Measurements from ENCODE around the gene NNMT. TPM values are rescaled to one million over a fixed set of nuclear protein-coding genes. Genes with fewer than 3 reads are reported as not detected.

Gene NNMT
- total RNA-seq, 5 donors from 2014 or later (not counting 1 experiment from before 2014, with no cell fraction given): 0.41 TPM; not detected in 4

- Mint-ChIP-seq H3K4me1 (no peaks in the 10 kb centered on the region), H3K4me3 (no peak overlapping the region), H3K27ac (no peak overlapping the region), H3K27me3 (peaks cover 5 to 7% of the 10 kb centered on the region in 2 donors), H3K36me3 (no peaks in the 10 kb centered on the region), H3K9me3 (peaks cover 4 to 16% (median 6%) of the 10 kb centered on the region in 3 donors)
- DNase-seq (no peak), ATAC-seq (replicated peaks in 1 of 4) (no peak)
- ChIA-PET POLR2A (no interaction called here), CTCF (no interaction called here)
- no peaks in the 10 kb centered on the region for H3K4me1 ChIP-seq (ENCODE audit: control insufficient read depth in 1 of 2, extremely low read depth in 1 of 2, insufficient read depth in 2 of 2, low read length in 2 of 2)
- H3K36me3 ChIP-seq (ENCODE audit: control insufficient read depth in 2 of 2, extremely low read depth in 1 of 2, insufficient read depth in 1 of 2, low read length in 1 of 2): no peaks in the 10 kb centered on the region
- WGBS (ENCODE audit: insufficient coverage): 75% methylated on average over 2 of the region's 2 CpGs
- no peak overlapping the region for H3K27ac ChIP-seq (ENCODE audit: low read length)
- H3K27me3 ChIP-seq (replicated peaks in 1 of 2; ENCODE audit: control insufficient read depth in 2 of 2, extremely low read depth in 1 of 2, insufficient read depth in 2 of 2, low read length in 1 of 2): peaks cover 2 to 6% of the 10 kb centered on the region in 2 experiments
- H3K4me3 ChIP-seq (ENCODE audit: control insufficient read depth in 1 of 2, extremely low read depth in 1 of 2, low read length in 1 of 2): no peak overlapping the region
- no peaks in the 10 kb centered on the region for H3K9me3 ChIP-seq
These were observed 2.5 kb downstream of the NNMT start for GRCh38 chr11:114298710-114299109.

DNA sequence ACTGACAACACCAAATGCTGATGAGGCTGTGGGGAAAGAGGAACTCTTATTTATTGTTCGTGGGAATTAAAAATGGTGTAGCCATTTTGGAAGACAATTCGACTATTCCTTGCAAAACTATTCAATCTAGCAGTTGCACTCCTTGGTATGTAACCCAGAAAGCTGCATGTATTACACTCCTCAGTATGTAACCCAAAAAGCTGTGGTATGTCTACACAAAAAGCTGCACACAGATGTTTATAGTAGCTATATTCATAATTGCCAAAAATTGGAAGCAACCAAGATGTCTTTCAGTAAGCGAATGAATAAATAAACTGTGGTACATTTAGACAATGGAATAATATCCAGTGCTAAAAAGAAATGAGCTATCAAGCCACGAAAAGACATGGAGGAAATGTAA, 4.9 kb downstream of the NNMT start:
- H3K27ac Mint-ChIP-seq: no peak overlapping the region

GRCh38 chr11:114301927-114302326, 5.7 kb downstream of the NNMT start:
- CTCF ChIA-PET: interaction anchor here in 1 of 2 donors (0.6 kb wide), 1 partner anchor 49 kb away, joined by 3 read pairs; no protein-coding TSS in a partner anchor
- Mint-ChIP-seq H3K4me1 (no peaks in the 10 kb centered on the region), H3K9me3 (peaks cover 4 to 16% (median 6%) of the 10 kb centered on the region in 3 donors), H3K27ac (no peak overlapping the region), H3K36me3 (no peaks in the 10 kb centered on the region), H3K4me3 (no peak overlapping the region), H3K27me3 (peaks cover 4 to 7% of the 10 kb centered on the region in 2 donors)
- DNase-seq (no peak), ATAC-seq (replicated peaks in 1 of 4) (no peak)
- no peaks in the 10 kb centered on the region for H3K4me1 ChIP-seq (ENCODE audit: control insufficient read depth in 1 of 2, extremely low read depth in 1 of 2, insufficient read depth in 2 of 2, low read length in 2 of 2)
- H3K9me3 ChIP-seq: no peaks in the 10 kb centered on the region
- H3K27ac ChIP-seq (ENCODE audit: low read length): no peak overlapping the region
- H3K4me3 ChIP-seq (ENCODE audit: control insufficient read depth in 1 of 2, extremely low read depth in 1 of 2, low read length in 1 of 2): no peak overlapping the region
- H3K27me3 ChIP-seq (replicated peaks in 1 of 2; ENCODE audit: control insufficient read depth in 2 of 2, extremely low read depth in 1 of 2, insufficient read depth in 2 of 2, low read length in 1 of 2): peaks cover 2% of the 10 kb centered on the region in 2 experiments
- H3K36me3 ChIP-seq (ENCODE audit: control insufficient read depth in 2 of 2, extremely low read depth in 1 of 2, insufficient read depth in 1 of 2, low read length in 1 of 2): no peaks in the 10 kb centered on the region
- POLR2A ChIA-PET: interaction anchor here in 1 of 2 donors (0.6 kb wide), 1 partner anchor 101 kb away, joined by 5 read pairs; no protein-coding TSS in a partner anchor

More for the DNA sequence above, 4.9 kb downstream of the NNMT start:
- peaks cover 2% of the 10 kb centered on the region in 2 experiments for H3K27me3 ChIP-seq (replicated peaks in 1 of 2; ENCODE audit: control insufficient read depth in 2 of 2, extremely low read depth in 1 of 2, insufficient read depth in 2 of 2, low read length in 1 of 2)
- Mint-ChIP-seq H3K36me3 (no peaks in the 10 kb centered on the region), H3K4me3 (no peak overlapping the region), H3K4me1 (no peaks in the 10 kb centered on the region), H3K9me3 (peaks cover 4 to 16% (median 6%) of the 10 kb centered on the region in 3 donors), H3K27me3 (peaks cover 4 to 7% of the 10 kb centered on the region in 2 donors)
- no peak overlapping the region for H3K4me3 ChIP-seq (ENCODE audit: control insufficient read depth in 1 of 2, extremely low read depth in 1 of 2, low read length in 1 of 2)
- no peak for ATAC-seq (replicated peaks in 1 of 4)
- H3K9me3 ChIP-seq: no peaks in the 10 kb centered on the region
- no peaks in the 10 kb centered on the region for H3K4me1 ChIP-seq (ENCODE audit: control insufficient read depth in 1 of 2, extremely low read depth in 1 of 2, insufficient read depth in 2 of 2, low read length in 2 of 2)
- no peaks in the 10 kb centered on the region for H3K36me3 ChIP-seq (ENCODE audit: control insufficient read depth in 2 of 2, extremely low read depth in 1 of 2, insufficient read depth in 1 of 2, low read length in 1 of 2)
- no peak for DNase-seq
- CTCF ChIA-PET: interaction anchor here in 1 of 2 donors (0.6 kb wide), 1 partner anchor 49 kb away, joined by 3 read pairs; no protein-coding TSS in a partner anchor
- no peak overlapping the region for H3K27ac ChIP-seq (ENCODE audit: low read length)
- POLR2A ChIA-PET: no interaction called here
- no CpG with 5 or more reads among the region's 4 CpGs for WGBS (ENCODE audit: insufficient coverage)

DNA sequence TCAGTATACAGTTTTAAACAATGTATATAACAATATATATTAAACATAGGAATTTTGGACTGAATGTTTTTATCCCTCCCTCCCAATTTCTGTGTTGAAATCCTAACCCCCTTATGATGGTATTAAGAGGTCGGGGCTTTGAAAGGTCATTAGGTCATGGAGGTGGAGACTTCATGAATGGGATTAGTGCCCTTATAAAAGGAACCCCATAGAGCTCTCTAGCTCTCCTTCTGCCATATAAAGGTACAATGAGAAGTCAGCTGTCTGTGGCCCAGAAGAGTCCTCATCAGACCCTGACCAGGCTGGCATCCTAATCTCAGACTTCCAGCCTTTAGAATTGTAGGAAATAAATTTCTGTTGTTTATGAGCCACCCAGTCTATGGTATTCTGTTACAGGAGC, 6.5 kb downstream of the NNMT start:
- DNase-seq (no peak), ATAC-seq (replicated peaks in 1 of 4) (no peak)
- H3K9me3 ChIP-seq: no peaks in the 10 kb centered on the region
- H3K27me3 ChIP-seq (replicated peaks in 1 of 2; ENCODE audit: control insufficient read depth in 2 of 2, extremely low read depth in 1 of 2, insufficient read depth in 2 of 2, low read length in 1 of 2): peaks cover 2 to 6% of the 10 kb centered on the region in 2 experiments
- H3K27ac ChIP-seq (ENCODE audit: low read length): no peak overlapping the region
- H3K4me3 Mint-ChIP-seq: no peak overlapping the region
- H3K27me3 Mint-ChIP-seq: peaks cover 10 to 11% of the 10 kb centered on the region in 2 donors
- H3K4me1 ChIP-seq (ENCODE audit: control insufficient read depth in 1 of 2, extremely low read depth in 1 of 2, insufficient read depth in 2 of 2, low read length in 2 of 2): no peaks in the 10 kb centered on the region
- no peak overlapping the region for H3K4me3 ChIP-seq (ENCODE audit: control insufficient read depth in 1 of 2, extremely low read depth in 1 of 2, low read length in 1 of 2)
- CTCF ChIA-PET: no interaction called here
- H3K9me3 Mint-ChIP-seq: peaks cover 4 to 16% (median 6%) of the 10 kb centered on the region in 3 donors
- POLR2A ChIA-PET: no interaction called here
- H3K36me3 Mint-ChIP-seq: no peaks in the 10 kb centered on the region
- no peaks in the 10 kb centered on the region for H3K36me3 ChIP-seq (ENCODE audit: control insufficient read depth in 2 of 2, extremely low read depth in 1 of 2, insufficient read depth in 1 of 2, low read length in 1 of 2)
- H3K27ac Mint-ChIP-seq: no peak overlapping the region
- peaks cover 0 to 7% (median 4%) of the 10 kb centered on the region in 3 donors for H3K4me1 Mint-ChIP-seq
- WGBS (ENCODE audit: insufficient coverage): no CpG with 5 or more reads among the region's 1 CpG

- H3K36me3 Mint-ChIP-seq: no peaks in the 10 kb centered on the region
- ATAC-seq (replicated peaks in 1 of 4) (no peak), DNase-seq (no peak)
- WGBS (ENCODE audit: insufficient coverage): 100% methylated on average over 1 of the region's 1 CpG
- peaks cover 0 to 12% (median 7%) of the 10 kb centered on the region in 3 donors for H3K4me1 Mint-ChIP-seq
- H3K27ac Mint-ChIP-seq: no peak overlapping the region
- Histone ChIP-seq H3K27ac (ENCODE audit: low read length) (no peak overlapping the region), H3K36me3 (ENCODE audit: control insufficient read depth in 2 of 2, extremely low read depth in 1 of 2, insufficient read depth in 1 of 2, low read length in 1 of 2) (no peaks in the 10 kb centered on the region), H3K4me1 (ENCODE audit: control insufficient read depth in 1 of 2, extremely low read depth in 1 of 2, insufficient read depth in 2 of 2, low read length in 2 of 2) (no peaks in the 10 kb centered on the region), H3K4me3 (ENCODE audit: control insufficient read depth in 1 of 2, extremely low read depth in 1 of 2, low read length in 1 of 2) (no peak overlapping the region), H3K9me3 (no peaks in the 10 kb centered on the region), H3K27me3 (replicated peaks in 1 of 2; ENCODE audit: control insufficient read depth in 2 of 2, extremely low read depth in 1 of 2, insufficient read depth in 2 of 2, low read length in 1 of 2) (peaks cover 2 to 6% of the 10 kb centered on the region in 2 experiments)
- no peak overlapping the region for H3K4me3 Mint-ChIP-seq
- POLR2A ChIA-PET: no interaction called here
- H3K9me3 Mint-ChIP-seq: peaks cover 4 to 16% (median 6%) of the 10 kb centered on the region in 3 donors
- H3K27me3 Mint-ChIP-seq: peaks cover 16 to 24% of the 10 kb centered on the region in 2 donors
- CTCF ChIA-PET: interaction anchor here in 1 of 2 donors (1.1 kb wide), 1 partner anchor 23 kb away, joined by 5 read pairs; no protein-coding TSS in a partner anchor
These were observed 7.9 kb downstream of the NNMT start for GRCh38 chr11:114304065-114304464.

DNA sequence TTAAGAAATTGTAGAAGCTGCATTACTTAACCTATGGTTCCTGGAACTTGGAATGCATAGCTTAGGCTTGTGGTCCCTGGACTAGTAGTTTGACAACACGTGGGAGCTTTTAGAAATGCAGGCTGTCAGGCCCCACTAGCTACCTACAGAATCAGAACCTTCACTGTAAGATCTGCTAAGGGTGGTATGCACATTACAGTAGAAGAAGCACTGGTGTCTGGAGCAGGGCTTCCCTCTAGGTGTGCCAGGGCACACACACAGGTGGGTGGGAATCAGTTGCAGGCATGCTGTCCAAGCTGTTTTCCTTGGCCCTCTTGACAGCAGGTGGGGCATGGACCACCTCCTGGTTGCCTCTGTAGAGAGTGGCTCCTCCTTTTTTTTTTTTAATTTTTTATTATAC, 8.8 kb downstream of the NNMT start:
- Histone ChIP-seq H3K4me1 (ENCODE audit: control insufficient read depth in 1 of 2, extremely low read depth in 1 of 2, insufficient read depth in 2 of 2, low read length in 2 of 2) (no peaks in the 10 kb centered on the region), H3K27me3 (replicated peaks in 1 of 2; ENCODE audit: control insufficient read depth in 2 of 2, extremely low read depth in 1 of 2, insufficient read depth in 2 of 2, low read length in 1 of 2) (peaks cover 2 to 6% of the 10 kb centered on the region in 2 experiments), H3K9me3 (no peaks in the 10 kb centered on the region), H3K27ac (ENCODE audit: low read length) (no peak overlapping the region), H3K36me3 (ENCODE audit: control insufficient read depth in 2 of 2, extremely low read depth in 1 of 2, insufficient read depth in 1 of 2, low read length in 1 of 2) (no peaks in the 10 kb centered on the region), H3K4me3 (ENCODE audit: control insufficient read depth in 1 of 2, extremely low read depth in 1 of 2, low read length in 1 of 2) (no peak overlapping the region)
- Mint-ChIP-seq H3K36me3 (no peaks in the 10 kb centered on the region), H3K27me3 (peaks cover 23 to 30% of the 10 kb centered on the region in 2 donors), H3K27ac (no peak overlapping the region), H3K4me1 (peaks cover 0 to 12% (median 7%) of the 10 kb centered on the region in 3 donors), H3K9me3 (peaks cover 4 to 12% (median 6%) of the 10 kb centered on the region in 3 donors), H3K4me3 (no peak overlapping the region)
- POLR2A ChIA-PET: interaction anchor here in 1 of 2 donors (0.6 kb wide), 1 partner anchor 386 kb away, joined by 3 read pairs; no protein-coding TSS in a partner anchor
- no peak for ATAC-seq (replicated peaks in 1 of 4)
- no CpG with 5 or more reads among the region's 1 CpG for WGBS (ENCODE audit: insufficient coverage)
- CTCF ChIA-PET: interaction anchor here in 1 of 2 donors (1.1 kb wide), 1 partner anchor 24 kb away, joined by 5 read pairs; no protein-coding TSS in a partner anchor
- DNase-seq: no peak

All from T-cell (primary cell).